ENCODE results near the gene EFCAB13.

- no peak for TF ChIP-seq POLR2A (IDR thresholded peaks at IDR 0.05)
- TF ChIP-seq CTCF (IDR thresholded peaks at IDR 0.05) = no peak
Observed at GRCh38 chr17:47332287-47332686, 8.5 kb downstream of the EFCAB13 start.
